OCI-LY3 (cell line): Measurements from ENCODE around the gene PHAF1.

ENCODE experiments used
- H2AFZ ChIP-seq: fragments of 200-600, 300-600 bp; shearing (Covaris generic); 2 replicates; pipeline ENCODE4 v1.6.0; 2014; ENCODE audit warnings: antibody characterized with exemption, low read depth, low read length
- H3K27ac ChIP-seq: fragments of 200-600, 300-600 bp; sonication (generic); 2 replicates; pipeline ENCODE4 v1.5.1; 2014; ENCODE audit warnings: mild to moderate bottlenecking, low read length, moderate library complexity, mixed read lengths
- H3K27me3 ChIP-seq: fragments of 200-600, 300-600 bp; sonication (generic); 2 replicates; pipeline ENCODE4 v1.6.1; 2014; ENCODE audit warnings: low read depth, low read length, mixed read lengths
- H3K36me3 ChIP-seq: fragments of 200-600, 300-600 bp; sonication (generic); replicated peaks from 2 replicates; pipeline ENCODE3; 2014; ENCODE audit warnings: low read depth, low read length, mixed read lengths
- H3K4me1 ChIP-seq: fragments of 300-600, 200-600 bp; sonication (generic); 2 replicates; pipeline ENCODE4 v1.6.1; 2014; ENCODE audit warnings: low read length, mixed read lengths
- H3K4me2 ChIP-seq: fragments of 200-600, 300-600 bp; sonication (generic); 2 replicates; pipeline ENCODE4 v1.6.1; 2014; ENCODE audit warnings: low read length, mixed read lengths
- H3K4me3 ChIP-seq: fragments of 300-600, 200-600 bp; sonication (generic); 2 replicates; pipeline ENCODE4 v1.5.1; 2014; ENCODE audit warnings: antibody characterized with exemption, mild to moderate bottlenecking, low read length, moderate library complexity
- H3K79me2 ChIP-seq: fragments of 300-600, 200-600 bp; shearing (Covaris generic); 2 replicates; pipeline ENCODE4 v1.6.1; 2014; ENCODE audit warnings: mild to moderate bottlenecking, low read length, mixed read lengths
- H3K9ac ChIP-seq: fragments of 300-600, 200-600 bp; shearing (Covaris generic); 2 replicates; pipeline ENCODE4 v1.6.0; 2014; ENCODE audit warnings: mild to moderate bottlenecking, low read length, moderate library complexity
- H3K9me3 ChIP-seq: fragments of 200-600, 300-600 bp; shearing (Covaris generic); 2 replicates; pipeline ENCODE4 v1.6.1; 2014; ENCODE audit warnings: low read length, mixed read lengths; ENCODE audit not compliant: insufficient read depth
- H4K20me1 ChIP-seq: fragments of 200-600, 300-600 bp; sonication (generic); 2 replicates; pipeline ENCODE4 v1.6.1; 2016; ENCODE audit warnings: low read length, mixed read lengths; ENCODE audit not compliant: insufficient read depth
- EZH2phosphoT487 ChIP-seq: fragments of 200-600 bp; shearing (Covaris generic); IDR thresholded peaks from 2 replicates; pipeline ENCODE4 v1.6.1; 2018; ENCODE audit warnings: antibody characterized with exemption, mixed run types, low read depth
- TF ChIP-seq, protein P1 (sequence below): fragments of 200-600, 300-600 bp; sonication (generic); IDR thresholded peaks from 2 replicates; pipeline ENCODE4 v1.5.1; 2014; ENCODE audit warnings: antibody characterized with exemption, low read length, low read depth

Gene PHAF1

DNA sequence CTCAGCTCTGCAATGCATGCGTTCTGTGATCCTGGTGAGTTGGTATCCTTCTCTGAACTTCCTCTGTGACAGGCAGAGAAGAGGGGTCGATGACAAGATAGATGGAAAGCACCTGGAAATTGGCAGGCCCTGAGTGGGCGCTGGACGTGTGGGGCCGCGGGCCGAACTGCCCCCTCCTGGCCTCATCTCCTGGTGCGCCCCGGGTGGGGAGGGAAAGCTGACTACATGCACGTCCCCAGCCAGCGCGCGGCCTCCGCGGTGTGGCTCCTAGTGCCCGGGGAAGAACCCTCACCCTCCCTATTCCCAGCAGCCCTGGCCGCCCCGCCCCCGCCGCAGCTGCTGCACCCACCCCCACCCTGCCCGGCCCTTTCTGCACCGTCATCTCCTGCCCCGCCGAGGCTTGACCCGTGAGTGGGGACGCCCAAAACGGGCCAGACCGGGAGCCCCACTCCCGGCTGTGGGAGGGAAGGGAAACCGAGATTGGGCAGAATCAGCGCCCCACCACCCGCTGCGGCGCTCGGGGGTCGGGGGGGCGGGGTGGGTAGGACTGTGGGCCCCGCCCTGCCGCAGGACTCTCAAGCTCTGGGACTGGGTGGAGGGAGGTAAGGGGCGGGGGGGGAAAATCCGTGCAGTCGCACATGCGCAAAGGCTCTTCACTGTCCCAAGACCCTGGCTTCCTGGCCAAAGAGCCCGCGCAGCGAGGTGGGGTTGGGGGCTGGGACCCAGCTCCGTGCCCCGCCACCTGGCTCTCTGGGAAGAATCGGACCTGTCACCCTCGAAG lies 60.6 kb downstream of the PHAF1 start, which contains the start of gene NOL3:
NOL3 (plus strand) TSS at position 371 of the 781 bp plus-strand sequence.
- H3K27ac ChIP-seq = peak within 1 kb of the TSS; percentile 88
- H4K20me1 ChIP-seq = no peaks in the 10 kb centered on the region
- peaks cover 10% of the 10 kb centered on the region; the same call in 1 of the 2 replicates for H3K79me2 ChIP-seq
- H3K36me3 ChIP-seq = peaks cover 17% of the 10 kb centered on the region
- TF ChIP-seq EZH2phosphoT487 = no peak
- TF ChIP-seq, protein P1, sequence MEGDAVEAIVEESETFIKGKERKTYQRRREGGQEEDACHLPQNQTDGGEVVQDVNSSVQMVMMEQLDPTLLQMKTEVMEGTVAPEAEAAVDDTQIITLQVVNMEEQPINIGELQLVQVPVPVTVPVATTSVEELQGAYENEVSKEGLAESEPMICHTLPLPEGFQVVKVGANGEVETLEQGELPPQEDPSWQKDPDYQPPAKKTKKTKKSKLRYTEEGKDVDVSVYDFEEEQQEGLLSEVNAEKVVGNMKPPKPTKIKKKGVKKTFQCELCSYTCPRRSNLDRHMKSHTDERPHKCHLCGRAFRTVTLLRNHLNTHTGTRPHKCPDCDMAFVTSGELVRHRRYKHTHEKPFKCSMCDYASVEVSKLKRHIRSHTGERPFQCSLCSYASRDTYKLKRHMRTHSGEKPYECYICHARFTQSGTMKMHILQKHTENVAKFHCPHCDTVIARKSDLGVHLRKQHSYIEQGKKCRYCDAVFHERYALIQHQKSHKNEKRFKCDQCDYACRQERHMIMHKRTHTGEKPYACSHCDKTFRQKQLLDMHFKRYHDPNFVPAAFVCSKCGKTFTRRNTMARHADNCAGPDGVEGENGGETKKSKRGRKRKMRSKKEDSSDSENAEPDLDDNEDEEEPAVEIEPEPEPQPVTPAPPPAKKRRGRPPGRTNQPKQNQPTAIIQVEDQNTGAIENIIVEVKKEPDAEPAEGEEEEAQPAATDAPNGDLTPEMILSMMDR = no peak
- no peaks in the 10 kb centered on the region for H3K27me3 ChIP-seq
- H3K4me2 ChIP-seq = peak within 1 kb of the TSS; percentile 96
- peaks cover 71% of the 10 kb centered on the region for H3K4me1 ChIP-seq
- H2AFZ ChIP-seq = 0 out of 2 replicates have a peak within 1 kb of the TSS, but pooled peaks have one; percentile 7
- H3K9ac ChIP-seq = peak within 1 kb of the TSS; percentile 91
- H3K9me3 ChIP-seq = no peaks in the 10 kb centered on the region
- peak within 1 kb of the TSS; percentile 80 for H3K4me3 ChIP-seq

DNA sequence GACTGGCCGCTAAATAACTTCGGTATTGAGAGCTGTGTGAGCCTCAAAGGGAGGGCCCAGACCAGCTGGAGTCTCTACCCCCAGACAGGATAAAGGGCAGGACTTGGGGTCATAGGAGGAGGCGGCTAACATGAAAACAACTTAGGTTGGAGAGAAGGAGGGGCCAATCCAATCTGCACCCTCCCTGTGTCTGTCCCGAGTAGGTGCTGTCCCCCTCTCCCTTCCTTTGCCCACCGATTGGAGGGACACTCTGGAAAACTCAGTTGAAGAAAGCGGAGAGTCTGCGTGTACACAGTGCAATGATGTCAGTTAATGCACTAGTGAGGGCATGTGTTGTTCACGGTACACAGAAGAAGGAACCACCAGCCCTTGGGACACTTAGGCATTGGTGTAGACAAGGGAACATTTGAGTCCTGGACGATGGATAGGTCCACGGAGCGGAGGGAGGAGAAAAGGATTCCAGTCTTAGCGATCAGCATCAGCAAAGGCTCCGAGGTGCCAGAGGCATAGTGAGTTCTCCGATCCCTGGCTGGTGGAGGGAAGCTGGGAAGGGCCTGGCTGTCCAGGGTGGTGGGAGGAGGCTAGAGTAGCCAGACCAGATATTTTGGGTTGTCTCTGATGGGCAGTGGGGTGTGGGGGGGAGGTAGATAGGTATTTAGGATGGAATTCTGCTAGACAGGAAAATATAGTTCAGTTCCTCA lies 61.4 kb downstream of the PHAF1 start:
- Histone ChIP-seq H2AFZ (no peak overlapping the region), H3K4me1 (peaks cover 74% of the 10 kb centered on the region), H3K27ac (peak overlapping the region; percentile 88), H3K9ac (peak overlapping the region; percentile 91), H3K79me2 (peaks cover 10% of the 10 kb centered on the region; the same call in 1 of the 2 replicates), H3K4me2 (peak overlapping the region; percentile 96), H3K36me3 (peaks cover 20% of the 10 kb centered on the region), H3K9me3 (no peaks in the 10 kb centered on the region), H4K20me1 (no peaks in the 10 kb centered on the region), H3K27me3 (no peaks in the 10 kb centered on the region), H3K4me3 (peak overlapping the region; percentile 80)
- TF ChIP-seq, protein P1 = no peak
- no peak for TF ChIP-seq EZH2phosphoT487

DNA sequence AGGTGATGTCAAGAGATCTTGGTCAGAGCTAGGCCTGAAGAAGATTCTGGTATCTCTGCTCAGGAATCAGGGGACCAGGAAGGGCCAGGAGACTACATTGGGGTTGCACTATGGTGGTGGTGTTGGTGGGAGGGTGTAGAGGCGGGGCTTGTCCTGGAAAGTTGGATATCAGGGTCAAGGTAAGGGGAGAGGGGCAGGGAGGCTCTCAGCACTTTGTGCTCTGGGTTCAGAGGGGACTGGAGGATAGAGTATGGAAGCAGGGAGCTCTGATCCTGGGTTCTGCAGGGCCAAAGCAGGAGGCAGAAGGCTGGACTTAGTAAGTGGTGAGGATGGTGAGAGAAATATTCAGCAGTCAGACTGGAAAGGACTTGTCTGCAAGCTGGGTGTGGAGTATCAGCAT lies 63.6 kb downstream of the PHAF1 start:
- peaks cover 10% of the 10 kb centered on the region; the same call in 1 of the 2 replicates for H3K79me2 ChIP-seq
- no peaks in the 10 kb centered on the region for H4K20me1 ChIP-seq
- peaks cover 52% of the 10 kb centered on the region for H3K4me1 ChIP-seq
- H3K9ac ChIP-seq = peak overlapping the region; percentile 45; the same call in 1 of the 2 replicates
- H3K27me3 ChIP-seq = no peaks in the 10 kb centered on the region
- peak overlapping the region; percentile 72 for H3K4me3 ChIP-seq
- no peaks in the 10 kb centered on the region for H3K9me3 ChIP-seq
- TF ChIP-seq, protein P1 = no peak
- TF ChIP-seq EZH2phosphoT487 = no peak
- no peak overlapping the region for H3K27ac ChIP-seq
- H3K4me2 ChIP-seq = peak overlapping the region; percentile 67
- peaks cover 17% of the 10 kb centered on the region for H3K36me3 ChIP-seq
- no peak overlapping the region for H2AFZ ChIP-seq
